SK-N-SH treated with all-trans-retinoic acid at 6 μM for 48 hours (cell line): ENCODE measurements around the gene LDB2.

Source experiments
- ATAC-seq: fragments of 200-7000 bp; cut with Tn5 transposase; 3 replicates; pipeline ENCODE4 v1.9.1; 2020; ENCODE audit warnings: mild to moderate bottlenecking, moderate library complexity
- ARNTL ChIP-seq: fragments of 450-650 bp; formaldehyde crosslinking; IDR thresholded peaks from 2 replicates; pipeline ENCODE4 v1.5.0; 2020; ENCODE audit warnings: low read depth, mild to moderate bottlenecking, moderate library complexity, borderline replicate concordance
- BACH2 ChIP-seq: fragments of 250-450 bp; sonication (Bioruptor Pico); IDR thresholded peaks from 2 replicates; pipeline ENCODE4 v1.9.0; 2021; ENCODE audit warnings: mild to moderate bottlenecking, borderline replicate concordance
- CSDC2 ChIP-seq: fragments of 250-450 bp; sonication (Bioruptor Pico); IDR thresholded peaks from 2 replicates; pipeline ENCODE4 v1.5.0; 2020; ENCODE audit warnings: mild to moderate bottlenecking, moderate library complexity
- GLIS3 ChIP-seq: fragments of 250-450 bp; sonication (Bioruptor Pico); IDR thresholded peaks from 2 replicates; pipeline ENCODE4 v1.5.0; 2020; ENCODE audit warnings: mild to moderate bottlenecking, moderate library complexity
- ISL1 ChIP-seq: fragments of 250-450 bp; sonication (Bioruptor Pico); IDR thresholded peaks from 2 replicates; pipeline ENCODE4 v2.1.2; 2022; ENCODE audit warnings: mild to moderate bottlenecking, moderate library complexity
- OSR1 ChIP-seq: fragments of 250-450 bp; sonication (Bioruptor Pico); IDR thresholded peaks from 2 replicates; pipeline ENCODE4 v1.8.0; 2022; ENCODE audit warnings: moderate library complexity, mild to moderate bottlenecking, inconsistent platforms
- PPARA ChIP-seq: fragments of 250-450 bp; sonication (Bioruptor Pico); IDR thresholded peaks from 2 replicates; pipeline ENCODE4 v1.5.0; 2020; ENCODE audit warnings: mild to moderate bottlenecking, borderline replicate concordance
- RARB ChIP-seq: fragments of 250-450 bp; sonication (Bioruptor Pico); IDR thresholded peaks from 2 replicates; pipeline ENCODE4 v1.8.0; 2021; ENCODE audit warnings: mild to moderate bottlenecking, moderate library complexity
- SNAI2 ChIP-seq: fragments of 250-450 bp; sonication (Bioruptor Pico); IDR thresholded peaks from 2 replicates; pipeline ENCODE4 v1.5.0; 2020; ENCODE audit warnings: mild to moderate bottlenecking, moderate library complexity
- TCF4 ChIP-seq: fragments of 250-450 bp; sonication (Bioruptor Pico); IDR thresholded peaks from 2 replicates; pipeline ENCODE4 v1.8.0; 2021; ENCODE audit warnings: mild to moderate bottlenecking, moderate library complexity, borderline replicate concordance
- TOX ChIP-seq: fragments of 250-450 bp; sonication (Bioruptor Pico); IDR thresholded peaks from 2 replicates; pipeline ENCODE4 v1.8.0; 2021; ENCODE audit warnings: mild to moderate bottlenecking, moderate library complexity, borderline replicate concordance
- ZC3H10 ChIP-seq: fragments of 250-450 bp; sonication (Bioruptor Pico); IDR thresholded peaks from 2 replicates; pipeline ENCODE4 v1.5.1; 2021; ENCODE audit warnings: mild to moderate bottlenecking, moderate library complexity
- ZFP3 ChIP-seq: fragments of 250-450 bp; sonication (Bioruptor Pico); IDR thresholded peaks from 2 replicates; pipeline ENCODE4 v1.5.0; 2020; ENCODE audit warnings: mild to moderate bottlenecking, moderate library complexity
- ZFP30 ChIP-seq: fragments of 450-650 bp; formaldehyde crosslinking; IDR thresholded peaks from 2 replicates; pipeline ENCODE4 v1.5.0; 2022; ENCODE audit warnings: mild to moderate bottlenecking, moderate library complexity
- ZNF565 ChIP-seq: fragments of 450-650 bp; formaldehyde crosslinking; conservative IDR thresholded peaks from 2 replicates; pipeline ENCODE4 v1.5.0; 2020; ENCODE audit warnings: low read depth, mild to moderate bottlenecking, moderate library complexity
- ZNF70 ChIP-seq: fragments of 450-650 bp; formaldehyde crosslinking; IDR thresholded peaks from 2 replicates; pipeline ENCODE4 v1.5.0; 2020; ENCODE audit warnings: mild to moderate bottlenecking, moderate library complexity
- ZNF8 ChIP-seq: fragments of 450-650 bp; formaldehyde crosslinking; IDR thresholded peaks from 2 replicates; pipeline ENCODE4 v1.5.0; 2020; ENCODE audit warnings: mild to moderate bottlenecking, moderate library complexity
- TF ChIP-seq, protein P1 (sequence below): fragments of 250-450 bp; sonication (Bioruptor Pico); IDR thresholded peaks from 2 replicates; pipeline ENCODE4 v1.8.0; 2021; ENCODE audit warnings: low read depth, mild to moderate bottlenecking, moderate library complexity, borderline replicate concordance
- TF ChIP-seq, protein P2 (sequence below): fragments of 250-450 bp; sonication (Bioruptor Pico); IDR thresholded peaks from 2 replicates; pipeline ENCODE4 v1.5.0; 2020; ENCODE audit warnings: mild to moderate bottlenecking, moderate library complexity
- TF ChIP-seq, protein P3 (sequence below): fragments of 250-450 bp; sonication (Bioruptor Pico); IDR thresholded peaks from 2 replicates; pipeline ENCODE4 v1.8.0; 2020; ENCODE audit warnings: mild to moderate bottlenecking, moderate library complexity, borderline replicate concordance
- TF ChIP-seq, protein P4 (sequence below): fragments of 250-450 bp; sonication (Bioruptor Pico); IDR thresholded peaks from 2 replicates; pipeline ENCODE4 v1.5.1; 2020; ENCODE audit warnings: low read depth, mild to moderate bottlenecking, moderate library complexity

The LDB2 gene

DNA sequence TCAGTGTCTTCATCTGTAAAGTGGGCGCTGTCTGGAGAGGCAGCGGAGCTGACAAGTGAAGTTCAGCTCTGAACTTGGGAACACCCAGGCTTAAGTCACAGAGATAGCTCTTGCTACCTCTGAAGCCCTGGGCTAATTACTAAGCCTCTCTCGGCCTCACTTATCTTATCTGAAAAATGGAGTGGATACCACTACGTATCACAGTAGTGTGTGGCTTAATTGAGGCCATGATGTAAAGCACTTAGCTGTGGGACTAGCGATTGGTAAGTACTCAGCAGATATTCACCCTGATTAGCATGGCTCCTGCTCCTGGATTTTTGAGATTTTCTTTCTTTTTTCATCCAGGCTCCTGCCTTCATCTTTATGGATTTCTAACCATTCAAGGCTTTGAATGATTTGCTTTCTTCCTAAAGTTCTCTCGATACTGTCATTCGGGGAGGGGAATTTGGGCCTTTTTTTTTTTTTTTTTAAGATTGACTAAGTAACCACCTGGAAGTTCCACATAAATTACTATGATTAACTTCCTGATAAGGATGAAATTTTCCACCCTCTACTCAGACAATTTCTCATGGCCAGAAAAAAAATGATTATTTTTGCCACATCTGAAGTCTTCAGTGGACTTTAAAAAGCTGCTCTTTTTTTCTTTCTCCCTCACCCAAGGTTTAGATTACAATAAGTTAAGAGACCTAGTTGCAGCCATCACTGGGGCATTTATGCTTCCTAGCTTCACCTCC is 17.1 kb downstream of the LDB2 start:
- no peak for ATAC-seq
- TF ChIP-seq OSR1 (CRISPR knock-in tag) (no peak), TOX (CRISPR knock-in tag) (no peak), ZNF565 (CRISPR knock-in tag) (no peak), GLIS3 (no peak), ZC3H10 (CRISPR knock-in tag) (no peak), ZFP3 (no peak), SNAI2 (CRISPR knock-in tag) (no peak), ARNTL (no peak), ISL1 (CRISPR knock-in tag) (no peak), RARB (CRISPR knock-in tag) (no peak)
- TF ChIP-seq, protein P1, sequence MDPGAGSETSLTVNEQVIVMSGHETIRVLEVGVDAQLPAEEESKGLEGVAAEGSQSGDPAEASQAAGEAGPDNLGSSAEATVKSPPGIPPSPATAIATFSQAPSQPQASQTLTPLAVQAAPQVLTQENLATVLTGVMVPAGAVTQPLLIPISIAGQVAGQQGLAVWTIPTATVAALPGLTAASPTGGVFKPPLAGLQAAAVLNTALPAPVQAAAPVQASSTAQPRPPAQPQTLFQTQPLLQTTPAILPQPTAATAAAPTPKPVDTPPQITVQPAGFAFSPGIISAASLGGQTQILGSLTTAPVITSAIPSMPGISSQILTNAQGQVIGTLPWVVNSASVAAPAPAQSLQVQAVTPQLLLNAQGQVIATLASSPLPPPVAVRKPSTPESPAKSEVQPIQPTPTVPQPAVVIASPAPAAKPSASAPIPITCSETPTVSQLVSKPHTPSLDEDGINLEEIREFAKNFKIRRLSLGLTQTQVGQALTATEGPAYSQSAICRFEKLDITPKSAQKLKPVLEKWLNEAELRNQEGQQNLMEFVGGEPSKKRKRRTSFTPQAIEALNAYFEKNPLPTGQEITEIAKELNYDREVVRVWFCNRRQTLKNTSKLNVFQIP (CRISPR knock-in tag): no peak
- TF ChIP-seq, protein P2, sequence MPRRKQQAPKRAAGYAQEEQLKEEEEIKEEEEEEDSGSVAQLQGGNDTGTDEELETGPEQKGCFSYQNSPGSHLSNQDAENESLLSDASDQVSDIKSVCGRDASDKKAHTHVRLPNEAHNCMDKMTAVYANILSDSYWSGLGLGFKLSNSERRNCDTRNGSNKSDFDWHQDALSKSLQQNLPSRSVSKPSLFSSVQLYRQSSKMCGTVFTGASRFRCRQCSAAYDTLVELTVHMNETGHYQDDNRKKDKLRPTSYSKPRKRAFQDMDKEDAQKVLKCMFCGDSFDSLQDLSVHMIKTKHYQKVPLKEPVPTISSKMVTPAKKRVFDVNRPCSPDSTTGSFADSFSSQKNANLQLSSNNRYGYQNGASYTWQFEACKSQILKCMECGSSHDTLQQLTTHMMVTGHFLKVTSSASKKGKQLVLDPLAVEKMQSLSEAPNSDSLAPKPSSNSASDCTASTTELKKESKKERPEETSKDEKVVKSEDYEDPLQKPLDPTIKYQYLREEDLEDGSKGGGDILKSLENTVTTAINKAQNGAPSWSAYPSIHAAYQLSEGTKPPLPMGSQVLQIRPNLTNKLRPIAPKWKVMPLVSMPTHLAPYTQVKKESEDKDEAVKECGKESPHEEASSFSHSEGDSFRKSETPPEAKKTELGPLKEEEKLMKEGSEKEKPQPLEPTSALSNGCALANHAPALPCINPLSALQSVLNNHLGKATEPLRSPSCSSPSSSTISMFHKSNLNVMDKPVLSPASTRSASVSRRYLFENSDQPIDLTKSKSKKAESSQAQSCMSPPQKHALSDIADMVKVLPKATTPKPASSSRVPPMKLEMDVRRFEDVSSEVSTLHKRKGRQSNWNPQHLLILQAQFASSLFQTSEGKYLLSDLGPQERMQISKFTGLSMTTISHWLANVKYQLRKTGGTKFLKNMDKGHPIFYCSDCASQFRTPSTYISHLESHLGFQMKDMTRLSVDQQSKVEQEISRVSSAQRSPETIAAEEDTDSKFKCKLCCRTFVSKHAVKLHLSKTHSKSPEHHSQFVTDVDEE (CRISPR knock-in tag): no peak

DNA sequence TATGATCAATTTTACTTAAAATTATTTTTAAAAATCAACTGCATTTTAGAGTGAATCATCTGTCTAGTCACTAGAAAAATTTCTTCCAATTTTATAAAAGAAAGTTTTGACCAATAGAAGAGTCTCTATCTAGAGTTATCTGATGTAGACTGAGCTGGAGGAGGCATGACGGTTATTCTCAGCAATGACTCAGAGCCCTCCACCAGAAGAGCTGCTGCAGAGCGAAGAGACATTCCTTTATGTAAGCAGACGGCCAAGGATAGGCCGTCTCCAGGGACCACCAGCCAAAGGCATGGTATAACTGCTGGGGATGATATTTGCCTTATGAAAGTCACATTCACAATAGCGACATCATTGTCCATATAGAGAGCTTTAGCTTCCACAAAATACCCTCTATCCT is 23.0 kb downstream of the LDB2 start:
- ATAC-seq: peak; percentile 100
- TF ChIP-seq PPARA (no peak), ARNTL (no peak), ISL1 (CRISPR knock-in tag) (no peak), ZC3H10 (CRISPR knock-in tag) (no peak), OSR1 (CRISPR knock-in tag) (no peak), ZNF565 (CRISPR knock-in tag) (no peak), ZFP30 (CRISPR knock-in tag) (no peak), GLIS3 (no peak), BACH2 (no peak), ZFP3 (no peak), RARB (CRISPR knock-in tag) (no peak), TOX (CRISPR knock-in tag) (no peak), TCF4 (CRISPR knock-in tag) (no peak), ZNF70 (CRISPR knock-in tag) (no peak), ZNF8 (CRISPR knock-in tag) (no peak), CSDC2 (no peak)
- TF ChIP-seq, protein P3, sequence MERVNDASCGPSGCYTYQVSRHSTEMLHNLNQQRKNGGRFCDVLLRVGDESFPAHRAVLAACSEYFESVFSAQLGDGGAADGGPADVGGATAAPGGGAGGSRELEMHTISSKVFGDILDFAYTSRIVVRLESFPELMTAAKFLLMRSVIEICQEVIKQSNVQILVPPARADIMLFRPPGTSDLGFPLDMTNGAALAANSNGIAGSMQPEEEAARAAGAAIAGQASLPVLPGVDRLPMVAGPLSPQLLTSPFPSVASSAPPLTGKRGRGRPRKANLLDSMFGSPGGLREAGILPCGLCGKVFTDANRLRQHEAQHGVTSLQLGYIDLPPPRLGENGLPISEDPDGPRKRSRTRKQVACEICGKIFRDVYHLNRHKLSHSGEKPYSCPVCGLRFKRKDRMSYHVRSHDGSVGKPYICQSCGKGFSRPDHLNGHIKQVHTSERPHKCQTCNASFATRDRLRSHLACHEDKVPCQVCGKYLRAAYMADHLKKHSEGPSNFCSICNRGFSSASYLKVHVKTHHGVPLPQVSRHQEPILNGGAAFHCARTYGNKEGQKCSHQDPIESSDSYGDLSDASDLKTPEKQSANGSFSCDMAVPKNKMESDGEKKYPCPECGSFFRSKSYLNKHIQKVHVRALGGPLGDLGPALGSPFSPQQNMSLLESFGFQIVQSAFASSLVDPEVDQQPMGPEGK (CRISPR knock-in tag): no peak
- TF ChIP-seq, protein P2 (CRISPR knock-in tag): no peak
- TF ChIP-seq, protein P4, sequence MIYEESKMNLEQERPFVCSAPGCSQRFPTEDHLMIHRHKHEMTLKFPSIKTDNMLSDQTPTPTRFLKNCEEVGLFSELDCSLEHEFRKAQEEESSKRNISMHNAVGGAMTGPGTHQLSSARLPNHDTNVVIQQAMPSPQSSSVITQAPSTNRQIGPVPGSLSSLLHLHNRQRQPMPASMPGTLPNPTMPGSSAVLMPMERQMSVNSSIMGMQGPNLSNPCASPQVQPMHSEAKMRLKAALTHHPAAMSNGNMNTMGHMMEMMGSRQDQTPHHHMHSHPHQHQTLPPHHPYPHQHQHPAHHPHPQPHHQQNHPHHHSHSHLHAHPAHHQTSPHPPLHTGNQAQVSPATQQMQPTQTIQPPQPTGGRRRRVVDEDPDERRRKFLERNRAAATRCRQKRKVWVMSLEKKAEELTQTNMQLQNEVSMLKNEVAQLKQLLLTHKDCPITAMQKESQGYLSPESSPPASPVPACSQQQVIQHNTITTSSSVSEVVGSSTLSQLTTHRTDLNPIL (CRISPR knock-in tag): no peak
- TF ChIP-seq, protein P1 (CRISPR knock-in tag): no peak
